Activated CD4-positive, alpha-beta T cell treated with anti-CD3 and anti-CD28 coated beads, Interleukin-2, amount 10 ng/mL, durations not matched to agents 24 days and 14 days (primary cell): Measurements from ENCODE around the gene NSUN7. TPM values are rescaled to one million over a fixed set of nuclear protein-coding genes. Genes with fewer than 3 reads are reported as not detected.
"Not testable (repeated sequence)": the region's sequence is repeated elsewhere in the genome, so short reads cannot be mapped to it uniquely, and the experiment has no call there.

Experiments used
- DNase-seq: peaks from one replicate; pipeline ENCODE4 v3.0.0; 2022
- H3K27ac Mint-ChIP-seq: one replicate; pipeline ENCODE4 v1.8.0; 2022; ENCODE audit warnings: mild to moderate bottlenecking, mixed read lengths
- H3K27me3 Mint-ChIP-seq: one replicate; pipeline ENCODE4 v1.8.0; 2022; ENCODE audit warnings: mixed read lengths
- H3K36me3 Mint-ChIP-seq: one replicate; pipeline ENCODE4 v1.8.0; 2022; ENCODE audit warnings: low read depth, mild to moderate bottlenecking, mixed read lengths
- H3K4me1 Mint-ChIP-seq: one replicate; pipeline ENCODE4 v1.8.0; 2021; ENCODE audit warnings: mixed read lengths
- H3K4me3 Mint-ChIP-seq: one replicate; pipeline ENCODE4 v1.8.0; 2022; ENCODE audit warnings: mild to moderate bottlenecking, moderate library complexity, mixed read lengths
- H3K9me3 Mint-ChIP-seq: one replicate; pipeline ENCODE4 v1.8.0; 2021; ENCODE audit warnings: mixed read lengths
- intact Hi-C: fragments of 100-400 bp; cut with micrococcal nuclease; formaldehyde crosslinking; loops from one replicate; pipeline ENCODE4 v1.15.1; 2023
- total RNA-seq: library from RNA; stranded (reverse); gene quantifications from 2 replicates; pipeline ENCODE4 v1.2.3, GENCODE V29; 2022

Gene NSUN7
- total RNA-seq: 0.12 TPM in 1 of 2 replicates, not detected in the other

- peaks cover 9% of the 10 kb centered on the region for H3K9me3 Mint-ChIP-seq
Observed at GRCh38 chr4:40749717-40750460, at the start of gene NSUN7. Gene NSUN7 (plus strand): TSS chr4:40749955. CDS start chr4:40750694, 739 bp downstream.

GRCh38 chr4:40702137-40702799 is 47.5 kb upstream of the NSUN7 start:
- Mint-ChIP-seq H3K27ac (peak overlapping the region; percentile 72), H3K27me3 (no peaks in the 10 kb centered on the region), H3K4me1 (peaks cover 26% of the 10 kb centered on the region), H3K4me3 (peak overlapping the region; percentile 22), H3K9me3 (no peaks in the 10 kb centered on the region), H3K36me3 (no peaks in the 10 kb centered on the region)
- intact Hi-C loops: loop anchor here (1.0 to 5.0 kb wide), 3 partner anchors 29 to 385 kb away; no protein-coding TSS in a partner anchor
- no peak for DNase-seq

More at GRCh38 chr4:40749717-40750460, at the start of gene NSUN7:
- H3K36me3 Mint-ChIP-seq: peaks cover 2% of the 10 kb centered on the region
- DNase-seq: peak; percentile 77
- peak within 1 kb of the TSS; percentile 75 for H3K4me3 Mint-ChIP-seq
- H3K27me3 Mint-ChIP-seq: peaks cover 50% of the 10 kb centered on the region
- H3K4me1 Mint-ChIP-seq: peaks cover 6% of the 10 kb centered on the region
- intact Hi-C loops: no loop called here
- H3K27ac Mint-ChIP-seq: no peak within 1 kb of the TSS

GRCh38 chr4:40702800-40703151 is 47.0 kb upstream of the NSUN7 start:
- H3K4me3 Mint-ChIP-seq: peak overlapping the region; percentile 22
- intact Hi-C loops: loop anchor here (1.0 to 5.0 kb wide), 3 partner anchors 29 to 385 kb away; no protein-coding TSS in a partner anchor
- H3K9me3 Mint-ChIP-seq: no peaks in the 10 kb centered on the region
- H3K36me3 Mint-ChIP-seq: no peaks in the 10 kb centered on the region
- no peaks in the 10 kb centered on the region for H3K27me3 Mint-ChIP-seq
- peak overlapping the region; percentile 72 for H3K27ac Mint-ChIP-seq
- DNase-seq: peak; percentile 66
- H3K4me1 Mint-ChIP-seq: peaks cover 26% of the 10 kb centered on the region

DNA sequence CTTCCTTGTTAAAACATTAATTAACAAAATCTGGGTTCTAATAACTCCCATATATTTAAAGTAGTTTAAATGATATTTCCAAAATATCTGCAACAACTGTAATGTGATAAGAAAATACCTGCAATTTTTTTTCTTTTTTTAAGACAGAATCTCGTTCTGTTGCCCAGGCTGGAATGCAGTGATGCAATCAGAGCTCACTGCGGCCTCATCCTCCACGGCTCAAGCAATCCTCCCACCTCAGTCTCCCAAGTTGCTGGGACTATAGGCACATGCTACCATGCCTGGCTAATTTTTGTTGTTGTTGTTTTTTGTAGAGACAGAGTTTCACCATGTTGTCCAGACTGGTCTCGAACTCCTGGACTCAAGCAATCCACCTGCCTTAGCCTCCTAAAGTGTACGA is 45.7 kb upstream of the NSUN7 start:
- Mint-ChIP-seq H3K9me3 (no peaks in the 10 kb centered on the region), H3K27me3 (peaks cover 2% of the 10 kb centered on the region), H3K4me1 (peaks cover 22% of the 10 kb centered on the region), H3K27ac (no peak overlapping the region), H3K4me3 (no peak overlapping the region), H3K36me3 (no peaks in the 10 kb centered on the region)
- intact Hi-C loops: loop anchor here (5.0 kb wide), 1 partner anchor 387 kb away; no protein-coding TSS in a partner anchor
- DNase-seq: no peak

DNA sequence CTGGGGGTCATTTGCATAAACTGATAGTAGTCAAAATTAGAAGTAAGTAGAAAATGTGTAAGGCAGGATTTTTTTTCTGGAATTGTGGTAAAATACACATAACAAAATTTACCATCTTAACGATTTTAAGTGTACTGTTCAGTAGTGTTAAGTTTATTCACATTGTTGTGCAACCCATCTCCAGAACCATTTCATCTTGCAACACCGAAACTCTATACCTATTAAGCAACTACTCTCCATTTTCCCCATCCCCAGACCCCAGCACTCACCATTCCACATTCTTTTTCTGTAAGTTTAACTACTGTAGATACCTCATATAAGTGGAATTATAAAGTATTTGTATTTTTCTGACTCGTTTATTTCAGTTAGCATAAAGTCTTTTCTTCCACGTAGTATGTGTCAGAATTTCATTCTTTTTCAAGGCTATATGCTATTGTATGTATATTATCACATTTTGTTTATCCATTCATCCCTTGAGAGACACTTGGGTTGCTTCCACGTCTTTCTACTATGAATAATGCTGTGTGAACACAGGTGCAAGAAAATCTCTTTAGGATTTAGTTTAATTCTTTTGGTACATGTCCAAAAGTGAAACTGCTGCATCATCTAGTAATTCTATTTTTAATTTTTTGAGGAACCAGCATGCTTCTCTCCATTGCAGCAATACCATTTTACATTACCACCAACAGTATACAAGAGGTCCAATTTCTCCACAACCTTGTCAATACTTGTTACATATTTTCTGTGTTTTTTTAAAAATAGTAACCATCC is 39.1 kb upstream of the NSUN7 start:
- Mint-ChIP-seq H3K27ac (no peak overlapping the region), H3K9me3 (no peaks in the 10 kb centered on the region), H3K4me1 (peaks cover 13% of the 10 kb centered on the region), H3K27me3 (peaks cover 9% of the 10 kb centered on the region), H3K36me3 (no peaks in the 10 kb centered on the region), H3K4me3 (no peak overlapping the region)
- no peak for DNase-seq
- intact Hi-C loops: loop anchor here (10.0 kb wide), 2 partner anchors 276 to 656 kb away; partner anchors contain the start of gene N4BP2

- H3K9me3 Mint-ChIP-seq, H3K36me3 Mint-ChIP-seq, H3K27ac Mint-ChIP-seq, DNase-seq, H3K27me3 Mint-ChIP-seq, H3K4me3 Mint-ChIP-seq: not testable (repeated sequence)
- intact Hi-C loops: loop anchor here (10.0 kb wide), 2 partner anchors 278 to 658 kb away; partner anchors contain the start of gene N4BP2
- peaks cover 18% of the 10 kb centered on the region for H3K4me1 Mint-ChIP-seq
Observed at GRCh38 chr4:40713001-40713400, 36.8 kb upstream of the NSUN7 start.

GRCh38 chr4:40713798-40714197 is 36.0 kb upstream of the NSUN7 start:
- no peak for DNase-seq
- Mint-ChIP-seq H3K4me1 (peaks cover 25% of the 10 kb centered on the region), H3K27me3 (peaks cover 7% of the 10 kb centered on the region), H3K36me3 (no peaks in the 10 kb centered on the region), H3K27ac (no peak overlapping the region), H3K4me3 (no peak overlapping the region), H3K9me3 (no peaks in the 10 kb centered on the region)
- intact Hi-C loops: loop anchor here (10.0 kb wide), 2 partner anchors 279 to 659 kb away; partner anchors contain the start of gene N4BP2

DNA sequence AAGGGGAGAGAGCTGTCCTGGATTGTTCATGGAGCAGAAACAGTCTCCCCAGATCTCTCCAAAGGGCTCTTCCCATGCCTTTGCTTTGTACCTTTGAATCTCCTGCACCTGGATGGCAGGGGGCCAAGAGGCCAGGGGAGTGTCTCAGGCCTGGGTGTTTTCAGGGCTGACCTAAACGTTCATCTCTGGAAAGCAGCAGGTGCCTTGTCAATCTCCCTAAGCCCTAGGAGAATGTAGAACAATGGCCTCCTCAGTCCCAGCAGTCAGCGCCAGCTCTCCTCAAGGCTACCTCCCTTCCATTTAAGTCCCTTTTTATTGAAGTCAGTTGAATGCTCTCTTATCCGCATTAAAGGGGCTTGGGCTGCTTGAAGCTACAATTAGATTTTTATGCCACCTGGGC is 31.2 kb upstream of the NSUN7 start:
- Mint-ChIP-seq H3K27me3 (no peaks in the 10 kb centered on the region), H3K36me3 (no peaks in the 10 kb centered on the region), H3K9me3 (no peaks in the 10 kb centered on the region), H3K4me3 (no peak overlapping the region), H3K27ac (peak overlapping the region; percentile 4), H3K4me1 (peaks cover 31% of the 10 kb centered on the region)
- DNase-seq: peak; percentile 57
- intact Hi-C loops: loop anchor here (2.0 to 10.0 kb wide), 3 partner anchors 168 to 664 kb away; partner anchors contain the start of gene N4BP2

DNA sequence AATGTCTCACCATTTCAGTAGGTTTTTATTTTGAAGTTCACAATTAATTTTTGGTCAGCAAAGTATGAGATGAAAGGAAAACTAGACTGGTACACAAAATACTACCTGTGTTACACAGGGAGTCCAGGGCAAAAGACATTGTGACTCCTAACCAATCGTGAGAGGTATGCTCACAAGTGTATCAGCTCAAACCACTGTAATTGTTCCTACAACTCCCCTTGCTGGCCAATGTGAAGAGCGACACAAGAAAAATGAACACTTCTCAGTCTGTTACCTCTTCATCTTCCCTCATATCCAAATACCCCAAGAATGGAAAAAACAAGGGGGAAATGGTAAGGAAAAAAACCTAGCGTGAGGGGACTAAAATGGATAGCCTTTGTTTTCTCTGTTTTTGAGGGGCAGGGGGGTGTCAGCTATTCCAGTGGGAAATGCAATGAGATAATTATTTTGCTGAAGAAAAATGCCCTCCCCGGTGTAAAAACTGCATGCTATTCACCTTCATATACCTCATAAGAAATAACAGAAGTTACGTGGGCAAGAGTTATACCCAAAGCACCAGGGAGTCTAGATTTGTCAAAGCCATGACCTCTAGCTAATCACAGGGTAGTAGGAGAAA is 30.6 kb upstream of the NSUN7 start:
- peaks cover 35% of the 10 kb centered on the region for H3K4me1 Mint-ChIP-seq
- H3K27ac Mint-ChIP-seq: peak overlapping the region; percentile 4
- H3K27me3 Mint-ChIP-seq: no peaks in the 10 kb centered on the region
- H3K36me3 Mint-ChIP-seq: no peaks in the 10 kb centered on the region
- intact Hi-C loops: loop anchor here (2.0 to 10.0 kb wide), 3 partner anchors 168 to 664 kb away; partner anchors contain the start of gene N4BP2
- peak; percentile 70 for DNase-seq
- no peaks in the 10 kb centered on the region for H3K9me3 Mint-ChIP-seq
- no peak overlapping the region for H3K4me3 Mint-ChIP-seq

DNA sequence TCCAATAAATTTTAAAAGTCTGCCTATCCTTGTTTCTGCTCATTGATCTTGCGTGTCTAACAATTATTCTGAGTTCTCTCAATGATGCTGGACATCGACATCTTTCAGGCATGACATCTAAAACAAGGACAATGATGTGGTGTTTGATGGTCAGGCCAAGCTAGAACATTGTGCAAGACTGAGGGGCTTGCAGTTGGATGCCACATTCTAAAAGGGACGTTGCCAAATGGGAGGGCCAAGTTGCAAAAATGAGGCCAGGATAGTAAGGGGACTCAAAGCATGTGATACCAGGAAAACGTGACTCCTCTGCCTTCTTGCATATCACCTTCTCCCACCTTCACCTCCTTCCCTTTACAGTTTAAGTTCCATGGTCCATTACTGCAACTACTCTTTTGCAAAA is 29.4 kb upstream of the NSUN7 start:
- intact Hi-C loops: loop anchor here (2.0 to 5.0 kb wide), 4 partner anchors 203 to 518 kb away; no protein-coding TSS in a partner anchor
- no peak overlapping the region for H3K4me3 Mint-ChIP-seq

GRCh38 chr4:40720916-40721315 is 28.8 kb upstream of the NSUN7 start:
- intact Hi-C loops: loop anchor here (1.0 to 5.0 kb wide), 5 partner anchors 95 to 519 kb away; no protein-coding TSS in a partner anchor
- H3K36me3 Mint-ChIP-seq: peaks cover 1% of the 10 kb centered on the region
- no peaks in the 10 kb centered on the region for H3K9me3 Mint-ChIP-seq
- H3K27me3 Mint-ChIP-seq: no peaks in the 10 kb centered on the region
- DNase-seq: peak; percentile 51
- no peak overlapping the region for H3K4me3 Mint-ChIP-seq
- H3K27ac Mint-ChIP-seq: peak overlapping the region; percentile 72
- H3K4me1 Mint-ChIP-seq: peaks cover 35% of the 10 kb centered on the region

More for the DNA sequence above, 29.4 kb upstream of the NSUN7 start:
- peak overlapping the region; percentile 72 for H3K27ac Mint-ChIP-seq
- H3K27me3 Mint-ChIP-seq: no peaks in the 10 kb centered on the region
- peaks cover 35% of the 10 kb centered on the region for H3K4me1 Mint-ChIP-seq
- H3K9me3 Mint-ChIP-seq: no peaks in the 10 kb centered on the region
- peak; percentile 51 for DNase-seq
- H3K36me3 Mint-ChIP-seq: peaks cover 1% of the 10 kb centered on the region

DNA sequence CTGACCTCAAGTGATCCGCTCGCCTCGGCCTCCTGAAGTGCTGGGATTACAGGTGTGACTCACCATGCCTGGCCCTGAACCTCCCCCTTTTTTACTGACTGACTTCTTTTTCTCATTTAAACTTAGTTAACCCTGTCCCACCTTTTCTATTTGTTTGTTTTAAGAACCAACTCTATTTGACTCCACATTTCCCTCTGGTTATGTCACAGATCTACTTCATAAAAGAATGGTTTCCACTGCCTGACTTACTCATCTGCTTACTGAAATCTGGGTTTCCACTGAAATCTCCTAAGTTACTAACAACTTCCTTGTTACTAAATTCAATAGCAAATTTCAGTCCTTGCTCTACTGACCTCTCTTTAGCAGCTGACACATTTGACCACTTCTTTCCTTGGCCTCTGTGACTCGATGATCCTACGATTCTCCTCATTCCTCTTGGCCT is 28.0 kb upstream of the NSUN7 start:
- Mint-ChIP-seq H3K4me1 (peaks cover 30% of the 10 kb centered on the region), H3K4me3 (no peak overlapping the region), H3K27me3 (peaks cover 3% of the 10 kb centered on the region), H3K9me3 (no peaks in the 10 kb centered on the region), H3K27ac (no peak overlapping the region), H3K36me3 (peaks cover 1% of the 10 kb centered on the region)
- intact Hi-C loops: loop anchor here (1.0 to 5.0 kb wide), 9 partner anchors 22 to 519 kb away; no protein-coding TSS in a partner anchor
- peak; percentile 58 for DNase-seq
